NOMO-1 (cell line): ENCODE measurements around the gene BICRA.
A peak's percentile ranks its signal among the peaks of the same experiment; 100 is the strongest.
"Not testable (repeated sequence)": the region's sequence is repeated elsewhere in the genome, so short reads cannot be mapped to it uniquely, and the experiment has no call there.

Source experiments
- DNase-seq, 2 experiments: peaks; one replicate each; lab custom pipeline; 2025; ENCODE audit not compliant: unreplicated experiment in 2 of 2; lab: John Stamatoyannopoulos, UW

Gene BICRA

DNA sequence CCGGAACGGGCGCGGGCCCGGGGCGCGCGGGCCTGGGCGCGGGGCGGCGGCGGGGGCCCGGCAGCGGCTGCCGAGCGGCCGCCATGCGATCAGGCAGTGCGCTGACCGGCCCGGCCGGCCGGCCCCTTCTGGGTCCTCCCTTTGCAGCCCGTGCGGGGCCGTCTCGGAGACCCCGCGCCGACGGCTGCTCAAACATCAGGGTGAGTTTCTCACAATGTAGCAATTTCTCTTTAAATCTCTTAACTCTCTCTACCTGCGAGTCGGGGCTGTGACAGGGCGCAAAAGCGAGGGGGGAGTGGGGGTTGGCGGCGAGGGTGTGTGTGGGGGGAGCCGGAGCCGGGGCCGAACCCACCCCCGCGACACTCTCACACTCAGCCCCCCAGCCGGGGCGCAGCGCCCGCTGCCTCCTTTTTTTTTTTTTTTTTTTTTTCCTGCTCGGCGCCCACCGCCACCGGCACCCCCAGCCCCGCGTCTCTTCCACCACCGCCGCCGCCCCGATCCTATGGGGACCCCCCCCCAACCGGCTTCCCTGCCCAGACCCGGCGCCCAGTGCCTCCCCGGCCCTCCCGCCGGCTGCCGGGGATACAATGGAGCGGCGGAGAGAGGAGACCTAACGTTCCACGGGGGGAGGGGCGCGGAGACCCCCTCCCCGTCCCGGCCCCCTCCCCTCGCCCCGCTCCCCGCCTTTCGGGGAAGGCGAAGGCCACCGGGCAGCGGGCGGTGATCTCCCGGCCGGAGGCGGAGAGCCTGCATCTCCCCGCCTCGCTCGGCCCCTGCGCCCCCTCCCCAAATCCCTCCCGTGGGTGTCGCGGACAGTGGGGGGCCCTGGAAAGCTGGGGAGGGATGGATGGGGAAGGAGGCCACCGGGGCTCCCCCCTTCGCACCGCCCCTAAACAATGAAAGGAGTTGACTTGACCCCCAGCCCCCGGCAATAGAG lies at the start of gene BICRA:
BICRA (plus strand) TSS at position 166 of the 937 bp plus-strand sequence. CDS start 64,441 bp downstream, outside the sequence.
- peak; percentile 54 to 74 for DNase-seq

- DNase-seq, result no peak
These were observed 47.9 kb upstream of the BICRA start for GRCh38 chr19:47560999-47561398.

DNA sequence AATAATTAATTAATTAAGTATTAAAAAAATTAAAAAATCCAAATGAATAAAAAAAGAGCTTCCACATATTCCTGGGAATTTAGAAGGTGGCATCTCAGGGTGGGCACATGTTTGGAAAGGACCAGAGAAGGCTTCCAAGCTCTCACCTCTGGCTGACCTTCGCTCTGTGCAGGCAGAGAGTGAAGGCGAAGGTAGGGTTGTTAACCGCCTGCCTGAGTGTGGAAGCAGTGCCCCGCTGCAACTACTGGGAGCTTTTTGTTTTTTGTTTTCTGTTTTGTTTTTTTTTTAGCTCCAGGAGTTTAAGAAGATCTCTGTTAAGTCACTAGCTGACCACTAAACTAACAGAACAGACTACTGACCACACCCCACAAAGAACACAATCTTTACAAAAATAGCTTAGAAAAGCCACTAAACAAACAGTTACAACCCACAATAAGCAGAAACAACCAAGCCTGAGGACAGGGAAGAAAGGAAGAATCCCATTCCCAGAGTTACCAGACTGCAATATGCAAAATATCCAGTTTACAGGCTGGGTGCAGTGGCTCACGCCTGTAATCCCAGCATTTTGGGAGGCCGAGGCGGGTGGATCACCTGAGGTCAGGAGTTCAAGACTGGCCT lies 47.4 kb upstream of the BICRA start:
- no peak for DNase-seq

DNA sequence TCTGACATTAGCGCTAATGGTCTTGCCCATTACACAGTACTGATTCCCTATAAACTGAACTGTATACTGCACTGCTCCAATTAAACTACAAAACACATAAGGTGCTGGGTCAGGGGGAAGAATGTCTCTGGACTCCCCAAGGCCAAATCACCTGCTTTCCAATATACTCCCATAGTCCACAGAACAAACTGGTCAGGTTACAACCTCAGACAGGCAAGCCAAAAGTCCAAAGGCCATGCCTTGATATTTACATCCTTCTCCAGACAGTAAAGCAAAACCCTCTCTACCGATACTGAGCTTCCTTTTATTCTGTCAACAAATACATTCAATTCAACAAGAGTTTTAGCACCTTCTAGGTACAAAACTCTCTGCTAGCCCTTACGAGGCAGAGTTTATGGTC lies 44.9 kb upstream of the BICRA start:
- no peak for DNase-seq

- no peak for DNase-seq
These were observed 39.6 kb upstream of the BICRA start for GRCh38 chr19:47569331-47569730.

DNA sequence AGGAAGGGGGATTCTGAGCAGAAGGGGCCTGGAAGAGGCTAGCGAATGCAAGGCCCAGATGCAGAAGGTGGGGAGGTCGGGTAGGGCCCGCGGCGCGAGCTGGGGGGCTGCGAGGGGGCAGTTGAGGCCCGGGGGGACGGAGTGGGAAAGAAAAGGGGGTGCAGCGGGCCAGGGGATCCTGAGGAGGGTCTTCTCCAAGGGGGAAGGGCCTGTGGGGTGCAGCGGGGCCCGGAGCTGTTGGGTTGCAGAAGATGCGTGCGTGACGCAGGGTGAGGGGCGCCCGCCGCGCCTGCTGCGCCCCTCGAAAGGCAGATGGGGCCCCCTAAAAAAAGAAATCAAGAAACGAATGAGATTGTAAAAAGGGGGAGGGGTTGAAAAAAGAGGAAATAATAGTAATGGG lies 36.3 kb upstream of the BICRA start:
- DNase-seq, result no peak

DNA sequence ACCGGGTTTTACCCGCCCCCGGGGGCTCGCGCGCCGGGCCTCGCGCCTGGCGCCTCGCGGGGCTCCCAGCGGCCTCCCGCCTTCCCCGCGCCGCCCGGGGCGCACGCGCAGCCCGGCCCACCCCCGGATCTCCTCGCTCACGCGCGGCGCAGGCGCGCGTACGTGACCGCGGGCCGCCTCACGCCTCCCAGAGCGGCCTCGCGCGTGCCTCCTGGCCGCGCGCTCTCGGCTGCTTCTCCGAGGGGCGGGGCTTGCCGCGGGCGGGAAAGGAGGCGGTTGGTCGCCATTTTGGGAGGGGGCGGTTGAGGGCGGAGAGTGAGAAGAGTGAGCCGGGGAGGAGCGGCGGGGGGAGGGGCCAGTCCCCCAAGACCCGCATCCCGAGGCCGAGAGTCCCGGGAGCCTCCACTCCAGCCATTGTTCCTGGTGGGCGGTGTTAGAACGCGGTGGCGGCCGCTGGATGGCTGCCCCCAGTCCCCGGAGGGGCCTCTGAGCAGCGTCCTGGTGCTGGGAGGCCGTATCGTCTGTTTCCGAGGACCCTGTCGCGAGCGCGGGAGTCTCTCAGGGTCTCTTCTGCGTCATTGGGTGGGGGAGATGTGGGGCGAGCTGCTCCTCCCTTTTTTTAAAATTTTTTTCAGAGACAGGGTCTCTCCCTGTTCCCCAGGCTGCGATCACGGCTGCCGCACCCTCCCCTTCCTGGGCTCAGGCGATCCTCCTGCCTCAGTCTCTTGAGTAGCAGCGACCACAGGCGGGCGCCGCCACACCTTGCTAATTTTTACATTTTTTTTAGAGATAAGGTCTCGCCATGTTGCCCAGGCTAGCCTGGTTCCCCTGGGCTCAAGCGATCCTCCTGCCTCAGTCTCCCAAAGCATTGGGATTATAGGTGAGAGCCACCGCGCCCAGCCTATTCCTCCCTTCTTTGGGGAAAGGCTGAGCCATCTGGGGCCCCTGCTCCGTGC lies 35.6 kb upstream of the BICRA start, which contains the start of gene ZNF541:
ZNF541 (minus strand) TSS at position 78 of the 956 bp plus-strand sequence. CDS start 17,292 bp downstream, outside the sequence.
- peak; percentile 10 to 13 for DNase-seq

GRCh38 chr19:47580397-47580796 lies 28.5 kb upstream of the BICRA start:
- no peak for DNase-seq

DNA sequence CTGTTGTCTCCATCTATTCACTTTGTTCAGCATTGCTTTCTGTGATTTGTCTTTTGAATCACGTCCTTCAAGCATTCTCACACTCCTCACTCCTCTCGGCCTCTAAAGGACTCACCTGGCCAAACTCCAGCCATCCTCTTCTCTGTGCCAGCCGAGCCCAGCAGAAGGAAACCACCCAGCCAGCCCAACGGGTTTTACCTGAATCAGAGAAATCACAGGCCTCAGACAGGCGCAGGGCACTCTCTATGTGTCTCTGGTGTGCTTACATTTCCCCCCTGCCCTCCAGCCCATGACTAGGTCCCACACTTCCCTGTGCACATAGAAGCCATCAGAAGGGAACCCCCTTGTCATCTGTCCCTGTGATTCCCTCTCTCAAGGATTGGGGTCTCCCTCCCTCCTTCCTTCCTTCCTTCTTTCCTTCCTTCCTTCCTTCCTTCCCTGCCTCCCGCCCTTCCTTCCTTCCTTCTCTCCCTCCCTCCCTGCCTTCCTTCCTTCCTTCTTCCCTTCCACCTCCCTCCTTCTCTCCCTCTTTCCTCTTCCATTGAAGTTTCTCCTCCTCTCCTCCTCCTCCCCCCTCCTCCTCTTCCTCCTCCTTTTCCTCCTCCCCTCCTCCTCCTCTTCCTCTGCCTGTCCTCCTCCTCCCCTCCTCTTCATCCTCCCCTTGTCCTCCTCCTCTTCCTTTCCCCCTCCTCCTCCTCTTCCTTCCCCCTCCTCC lies 27.2 kb upstream of the BICRA start:
- no peak for DNase-seq

- DNase-seq, result no peak
These were observed 26.5 kb upstream of the BICRA start for GRCh38 chr19:47582320-47582909.

DNA sequence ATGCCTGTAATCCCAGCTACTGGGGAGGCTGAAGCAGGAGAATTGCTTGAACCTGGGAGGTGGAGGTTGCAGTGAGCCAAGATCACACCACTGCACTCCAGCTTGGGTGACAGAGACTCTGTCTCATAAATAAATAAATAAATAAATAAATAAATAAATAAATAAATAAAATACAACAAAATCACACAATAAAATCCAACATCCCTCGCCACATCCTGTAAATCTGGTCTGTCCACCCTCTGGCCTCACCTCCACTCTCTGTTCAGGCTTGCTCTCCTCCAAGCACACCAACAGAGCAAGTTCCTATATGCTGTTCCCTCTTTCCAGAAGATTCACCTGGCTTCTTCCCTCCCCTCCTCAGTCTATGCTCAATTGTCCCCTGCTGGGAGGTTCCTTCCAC lies 25.8 kb upstream of the BICRA start:
- not testable (repeated sequence) for DNase-seq

GRCh38 chr19:47587295-47587694 lies 21.6 kb upstream of the BICRA start:
- DNase-seq, result no peak

DNA sequence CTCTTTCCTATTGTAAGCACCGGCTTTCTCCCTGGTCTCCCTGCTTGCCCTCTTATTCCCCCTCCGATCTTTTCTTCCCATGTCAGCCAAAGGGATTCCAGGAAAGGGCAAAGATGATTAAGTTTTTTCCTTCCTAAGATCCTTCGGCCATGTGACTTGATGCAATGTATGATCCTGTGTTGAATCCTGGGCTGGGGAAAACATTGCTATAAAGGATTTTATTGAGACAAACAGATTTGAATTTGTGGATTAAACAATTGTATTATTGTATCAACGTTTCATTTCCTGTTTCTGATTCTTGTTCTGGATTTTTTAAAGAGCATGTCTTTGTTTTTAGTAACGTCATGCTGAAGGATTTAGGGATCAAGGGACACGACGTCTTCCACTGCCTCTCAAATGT lies 19.1 kb upstream of the BICRA start:
- no peak for DNase-seq

GRCh38 chr19:47593860-47594259 lies 15.1 kb upstream of the BICRA start:
- DNase-seq, result no peak

GRCh38 chr19:47595944-47596343 lies 13.0 kb upstream of the BICRA start:
- peak; percentile 46 to 73 for DNase-seq

DNA sequence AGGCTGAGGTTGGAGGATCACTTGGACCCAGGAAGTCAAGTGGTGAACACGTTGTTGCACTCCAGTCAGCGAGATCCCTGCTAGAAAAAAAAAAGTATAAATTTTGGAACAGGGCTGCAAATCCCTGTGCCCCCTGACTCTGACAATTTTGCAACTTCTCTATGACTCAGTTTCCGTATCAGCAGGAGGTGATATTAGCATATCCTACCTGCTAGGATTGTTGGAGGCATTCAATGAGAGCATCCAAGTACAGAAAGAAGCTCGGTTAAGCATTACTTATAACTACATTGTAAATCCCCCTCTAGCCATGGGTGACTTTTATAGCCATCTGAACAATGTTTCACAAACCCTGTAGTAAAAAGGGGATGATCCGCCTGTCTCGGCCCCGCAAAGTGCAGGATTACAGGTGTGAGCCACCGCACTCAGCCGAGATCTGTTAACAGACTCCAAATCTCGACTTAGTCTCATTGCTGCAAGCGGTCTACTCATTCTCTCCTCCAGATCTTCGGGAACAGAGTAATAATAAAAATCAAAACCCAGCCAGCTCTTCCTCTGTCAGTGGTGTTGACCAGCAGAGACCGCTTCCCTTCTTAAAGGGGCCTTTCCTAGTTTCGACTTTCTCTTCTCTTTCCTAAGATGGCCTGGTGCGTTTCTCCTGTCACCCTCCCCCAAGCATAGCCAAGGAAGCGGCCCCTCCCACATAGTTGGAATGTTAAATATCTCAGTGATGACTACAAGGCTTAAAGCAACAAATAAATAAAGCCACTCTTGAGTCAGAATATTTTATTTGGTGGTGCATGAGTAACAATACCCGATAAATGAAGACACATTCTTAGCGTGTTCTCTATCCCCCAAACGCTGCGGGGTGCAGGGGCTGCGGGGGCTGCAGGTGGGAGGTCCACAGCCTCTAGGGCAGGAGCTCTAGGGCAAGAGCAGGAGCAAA lies 10.3 kb upstream of the BICRA start:
- DNase-seq, result peak; percentile 30 to 63

DNA sequence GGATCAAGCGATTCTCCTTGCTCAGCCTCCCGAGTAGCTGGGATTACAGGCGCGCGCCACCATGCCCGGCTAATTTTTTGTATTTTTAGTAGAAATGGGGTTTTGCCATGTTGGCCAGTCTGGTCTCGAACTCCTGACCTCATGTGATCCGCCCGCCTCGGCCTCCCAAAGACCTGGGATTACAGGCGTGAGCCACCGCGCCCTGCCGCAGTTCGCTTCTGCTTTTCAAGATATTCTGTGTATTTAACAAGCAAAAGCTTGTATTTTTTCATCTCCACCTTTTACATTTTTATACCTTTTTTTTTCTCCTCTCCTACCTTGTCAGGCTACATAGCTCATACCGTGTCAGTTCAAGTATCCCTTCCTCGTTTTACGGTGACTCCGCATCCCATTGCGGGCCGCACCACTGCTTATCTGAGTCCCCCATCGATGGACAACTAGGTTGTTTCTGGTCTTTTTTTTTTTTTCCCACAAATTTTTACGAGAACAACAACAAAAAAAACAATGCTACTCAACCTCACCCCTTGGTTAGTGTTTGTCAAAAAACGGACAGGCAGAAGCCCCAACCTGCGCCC lies 9.2 kb upstream of the BICRA start:
- DNase-seq, result peak in 1 of 2 experiments; percentile 38
